TTC549 (cell line): ENCODE results near the gene TUBB2B.
"Not testable (repeated sequence)": the region's sequence is repeated elsewhere in the genome, so short reads cannot be mapped to it uniquely, and the experiment has no call there.

Experiments
- FAIRE-seq: peaks from 2 replicates; lab custom pipeline; 2012; peaks lifted over from hg19 to GRCh38; lab: Jason Lieb, UNC

The TUBB2B gene

GRCh38 chr6:3186974-3187382 lies 40.5 kb downstream of the TUBB2B start:
- no peak for FAIRE-seq

DNA sequence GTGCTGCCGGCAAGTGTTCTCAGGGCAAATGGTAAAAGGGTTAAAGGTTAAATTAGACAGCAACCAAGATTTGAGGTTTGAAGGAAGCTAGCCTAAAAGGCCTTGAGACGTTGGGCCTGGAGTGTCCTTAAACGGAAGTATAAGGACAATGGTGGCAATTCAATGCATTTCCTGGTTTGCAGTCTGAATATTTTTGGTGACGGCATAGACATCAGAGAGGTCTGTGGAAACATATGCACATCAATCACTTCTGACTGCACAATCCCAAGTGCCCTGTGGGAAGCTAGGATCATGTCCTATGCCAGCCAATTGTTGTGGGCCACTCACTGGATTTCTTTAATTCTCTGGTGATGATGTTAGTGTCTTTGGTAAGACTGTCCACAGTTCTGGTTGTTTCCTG lies 44.4 kb downstream of the TUBB2B start:
- no peak for FAIRE-seq

- FAIRE-seq = no peak
Measured at GRCh38 chr6:3181105-3181504, 46.3 kb downstream of the TUBB2B start.

- FAIRE-seq = not testable (repeated sequence)
Measured at GRCh38 chr6:3179945-3180344, 47.5 kb downstream of the TUBB2B start.

DNA sequence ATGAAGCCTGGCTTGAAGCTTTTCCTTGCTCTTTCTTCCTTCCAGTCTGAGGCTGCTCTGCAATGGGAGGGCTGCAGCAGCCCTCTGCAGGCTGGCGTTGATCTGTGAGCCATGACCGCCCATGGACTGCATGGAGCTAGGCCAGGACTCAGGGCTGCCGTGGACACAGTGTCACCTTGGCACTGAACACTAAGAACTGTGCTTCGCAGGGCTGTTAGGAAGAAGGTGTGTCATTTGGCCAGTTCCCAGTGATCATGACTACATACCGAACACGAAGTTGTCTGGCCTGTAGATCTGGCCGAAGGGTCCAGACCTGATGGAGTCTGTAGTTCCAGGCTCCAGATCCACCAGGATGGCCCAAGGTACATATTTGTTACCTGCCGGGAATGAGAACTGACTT lies 48.8 kb downstream of the TUBB2B start:
- not testable (repeated sequence) for FAIRE-seq

DNA sequence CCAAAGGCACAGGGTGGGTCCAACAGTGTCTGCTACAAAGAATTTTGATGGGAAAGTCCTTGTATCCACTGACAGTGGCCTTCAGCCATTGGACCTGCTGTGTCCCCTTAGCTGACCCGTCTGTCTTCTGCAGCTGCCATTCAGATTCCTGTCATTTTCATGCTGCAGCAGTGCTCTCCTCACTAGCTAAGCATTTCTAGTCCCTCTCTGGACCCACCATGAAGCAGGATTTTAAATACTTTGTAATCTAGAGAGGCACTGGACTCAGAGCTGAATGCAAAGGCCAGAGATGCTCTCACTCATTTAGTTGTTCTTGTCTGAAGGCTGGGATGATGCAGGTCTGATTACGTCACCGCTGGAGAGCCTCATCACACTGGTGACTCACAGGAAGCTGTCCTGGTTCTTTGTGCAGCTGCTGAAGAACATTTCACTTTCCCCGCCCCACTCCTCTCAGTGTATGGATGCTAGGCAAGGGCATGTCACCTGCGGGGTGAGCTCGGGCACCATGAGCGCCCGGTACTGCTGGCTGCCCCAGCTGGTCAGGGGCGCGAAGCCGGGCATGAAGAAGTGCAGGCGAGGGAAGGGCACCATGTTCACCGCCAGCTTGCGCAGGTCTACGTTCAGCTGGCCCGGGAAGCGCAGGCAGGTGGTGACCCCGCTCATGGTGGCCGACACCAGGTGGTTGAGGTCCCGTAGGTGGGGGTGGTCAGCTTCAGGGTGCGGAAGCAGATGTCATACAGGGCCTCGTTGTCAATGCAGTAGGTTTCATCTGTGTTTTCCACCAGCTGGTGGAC lies 50.7 kb downstream of the TUBB2B start:
- no peak for FAIRE-seq

DNA sequence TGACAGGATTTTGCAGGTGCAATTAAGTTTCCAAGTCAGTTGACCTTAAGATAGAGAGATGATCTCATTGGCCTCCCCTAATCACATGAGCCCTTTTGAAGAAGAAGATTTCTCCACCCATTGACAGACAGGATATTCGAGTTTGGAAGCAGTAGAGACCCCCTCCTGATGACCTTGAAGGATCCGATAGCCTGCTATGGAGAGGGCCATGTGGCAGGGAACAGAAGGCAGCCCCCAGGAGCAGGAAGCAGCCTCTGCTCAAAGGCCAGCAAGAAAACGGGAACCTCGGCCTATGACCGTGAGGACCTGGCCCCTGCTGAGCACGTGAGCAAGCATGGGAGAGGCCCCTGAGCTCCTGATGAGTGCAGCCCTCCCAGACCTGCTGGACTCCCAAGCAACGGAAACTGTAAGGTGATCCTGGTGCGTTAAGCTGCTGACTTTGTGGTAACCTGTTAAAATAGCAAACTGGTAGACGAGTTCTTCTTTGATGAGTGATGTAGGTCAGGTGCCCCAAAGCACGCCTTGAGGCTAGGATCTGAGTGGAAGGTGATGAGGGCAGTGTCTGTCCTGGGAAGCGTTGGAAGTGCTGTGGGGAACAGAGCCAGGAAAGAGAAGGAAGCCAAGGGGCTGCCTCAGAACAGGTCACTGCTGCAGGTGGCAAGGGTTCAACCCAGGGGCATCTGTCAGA lies 51.6 kb downstream of the TUBB2B start:
- no peak for FAIRE-seq
